Measurements from ENCODE around the gene PTPRK.

PTPRK gene

DNA sequence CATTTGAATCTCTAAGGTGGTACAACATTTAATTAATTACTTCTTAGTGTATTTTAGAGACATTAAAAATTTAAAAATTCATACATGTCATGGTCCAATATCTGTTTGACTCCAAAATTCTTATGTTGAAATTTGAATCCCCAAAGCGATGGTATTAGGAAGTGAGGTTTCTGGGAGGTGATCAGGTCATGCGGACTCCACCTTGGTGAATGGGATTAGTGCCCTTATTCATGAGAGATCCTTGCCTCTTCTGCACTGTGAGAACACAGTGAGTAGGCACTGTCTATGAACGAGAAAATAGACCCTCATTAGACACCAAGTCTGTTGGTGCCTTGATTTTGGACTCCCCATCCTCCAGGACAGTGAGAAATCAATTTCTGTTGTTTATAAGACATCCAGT, 254.7 kb downstream of the PTPRK start:
- WGBS, 2 donors (ENCODE audit: extremely low coverage in 2 of 2, insufficient read length in 2 of 2, insufficient replicate concordance in 1 of 2) = no CpG with 5 or more reads among the region's 3 CpGs
- Histone ChIP-seq H2BK12ac (ENCODE audit: low read length) (no peak overlapping the region), H3K27me3 (ENCODE audit: control insufficient read depth in 3 of 3, insufficient read depth in 3 of 3, low read depth in 1 of 3, low read length in 3 of 3) (no peaks in the 10 kb centered on the region)

DNA sequence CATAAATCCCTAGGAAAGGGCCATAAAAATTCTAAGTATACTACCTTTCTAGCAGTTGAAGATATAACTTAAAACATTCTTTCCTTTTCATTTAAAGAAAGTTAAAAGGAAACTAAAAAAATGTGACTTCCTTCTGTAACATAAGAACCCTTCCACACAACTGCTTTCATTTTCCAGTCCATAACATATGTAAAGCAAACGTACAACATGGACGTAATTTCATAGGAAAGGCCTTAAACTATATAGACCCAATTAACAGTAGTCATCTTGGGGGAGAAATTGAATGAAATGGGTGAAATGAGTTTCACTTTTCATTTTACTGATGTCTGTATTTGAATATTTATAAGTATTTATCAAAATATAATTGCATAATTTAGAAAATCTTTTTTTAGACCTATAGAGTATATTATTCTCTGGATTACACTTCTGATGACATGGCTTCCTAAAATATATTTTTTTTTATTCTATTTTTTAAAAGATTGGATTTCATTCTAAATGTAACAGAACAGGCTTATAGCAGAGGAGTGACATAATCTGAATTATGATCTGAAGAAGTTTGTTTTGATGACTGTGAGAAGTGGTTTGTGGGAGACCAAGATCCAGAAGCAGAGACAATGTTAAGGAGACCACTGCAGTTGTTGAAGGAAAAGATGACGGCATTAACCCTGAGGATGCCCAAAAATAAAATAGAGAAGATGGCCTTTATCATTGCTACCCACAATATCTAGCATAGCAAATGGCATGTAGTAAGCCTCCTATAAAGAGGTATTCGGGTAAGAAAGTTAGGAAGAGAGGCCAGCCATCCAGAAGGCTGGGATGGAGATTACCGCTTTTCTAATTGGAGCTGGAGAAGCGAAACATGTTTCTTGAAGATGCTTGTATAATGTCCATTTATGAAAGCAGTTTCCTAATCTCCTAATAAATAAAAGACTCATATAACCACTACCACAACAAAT, 260.4 kb downstream of the PTPRK start:
- no peak for DNase-seq (ENCODE audit: low spot score)
- Histone ChIP-seq H3K18ac (ENCODE audit: low read length) (no peak overlapping the region), H3K9ac (ENCODE audit: low read depth, low read length, poor library complexity) (no peak overlapping the region), H2AFZ (ENCODE audit: low read length) (no peak overlapping the region), H2BK12ac (ENCODE audit: low read length) (no peak overlapping the region), H3K4me1 (ENCODE audit: control insufficient read depth in 2 of 2, insufficient read depth in 1 of 2, low read depth in 1 of 2, low read length in 2 of 2) (no peaks in the 10 kb centered on the region), H3K27ac (replicated peaks; ENCODE audit: low read length) (no peak overlapping the region), H3K4ac (ENCODE audit: low read length) (no peak overlapping the region), H3K23ac (ENCODE audit: low read depth, low read length, poor library complexity) (no peak overlapping the region), H2BK5ac (ENCODE audit: low read length) (no peak overlapping the region), H2AK5ac (ENCODE audit: low read depth, low read length) (no peak overlapping the region), H3K9me3 (replicated peaks in 1 of 2; ENCODE audit: control insufficient read depth in 2 of 2, insufficient read depth in 1 of 2, low read depth in 1 of 2, low read length in 2 of 2) (peaks cover 0 to 9% of the 10 kb centered on the region in 2 donors), H4K8ac (ENCODE audit: low read depth, low read length) (no peak overlapping the region), H3K36me3 (replicated peaks in 1 of 2; ENCODE audit: control insufficient read depth in 2 of 2, insufficient read depth in 2 of 2, low read length in 2 of 2) (no peaks in the 10 kb centered on the region), H2BK120ac (ENCODE audit: low read depth, low read length) (no peak overlapping the region), H4K91ac (ENCODE audit: low read depth, low read length, poor library complexity) (no peak overlapping the region), H3K4me2 (ENCODE audit: insufficient read depth, low read length, poor library complexity, severe bottlenecking) (no peak overlapping the region), H3K79me1 (ENCODE audit: low read depth, low read length) (no peaks in the 10 kb centered on the region), H2BK15ac (ENCODE audit: low read length) (no peak overlapping the region), H3K14ac (ENCODE audit: low read length) (no peak overlapping the region), H3K4me3 (ENCODE audit: low read length in 2 of 2) (no peak overlapping the region), H3K27me3 (ENCODE audit: control insufficient read depth in 3 of 3, insufficient read depth in 3 of 3, low read depth in 1 of 3, low read length in 3 of 3) (no peaks in the 10 kb centered on the region)
- WGBS, 2 donors (ENCODE audit: extremely low coverage in 2 of 2, insufficient read length in 2 of 2, insufficient replicate concordance in 1 of 2) = no CpG with 5 or more reads among the region's 6 CpGs

More for the DNA sequence above, 254.7 kb downstream of the PTPRK start:
- Histone ChIP-seq H3K4me3 (ENCODE audit: low read length in 2 of 2) (no peak overlapping the region), H2BK120ac (ENCODE audit: low read depth, low read length) (no peak overlapping the region), H2AK5ac (ENCODE audit: low read depth, low read length) (no peak overlapping the region), H3K4ac (ENCODE audit: low read length) (no peak overlapping the region), H3K9me3 (replicated peaks in 1 of 2; ENCODE audit: control insufficient read depth in 2 of 2, insufficient read depth in 1 of 2, low read depth in 1 of 2, low read length in 2 of 2) (peaks cover 0 to 9% of the 10 kb centered on the region in 2 donors), H2AFZ (ENCODE audit: low read length) (no peak overlapping the region), H4K8ac (ENCODE audit: low read depth, low read length) (no peak overlapping the region), H2BK5ac (ENCODE audit: low read length) (no peak overlapping the region), H3K27ac (replicated peaks; ENCODE audit: low read length) (no peak overlapping the region), H2BK15ac (ENCODE audit: low read length) (no peak overlapping the region), H4K91ac (ENCODE audit: low read depth, low read length, poor library complexity) (no peak overlapping the region), H3K18ac (ENCODE audit: low read length) (no peak overlapping the region), H3K79me1 (ENCODE audit: low read depth, low read length) (no peaks in the 10 kb centered on the region), H3K4me2 (ENCODE audit: insufficient read depth, low read length, poor library complexity, severe bottlenecking) (no peak overlapping the region), H3K36me3 (replicated peaks in 1 of 2; ENCODE audit: control insufficient read depth in 2 of 2, insufficient read depth in 2 of 2, low read length in 2 of 2) (no peaks in the 10 kb centered on the region), H3K23ac (ENCODE audit: low read depth, low read length, poor library complexity) (no peak overlapping the region), H3K14ac (ENCODE audit: low read length) (no peak overlapping the region), H3K4me1 (ENCODE audit: control insufficient read depth in 2 of 2, insufficient read depth in 1 of 2, low read depth in 1 of 2, low read length in 2 of 2) (no peaks in the 10 kb centered on the region), H3K9ac (ENCODE audit: low read depth, low read length, poor library complexity) (no peak overlapping the region)
- DNase-seq (ENCODE audit: low spot score) = no peak

DNA sequence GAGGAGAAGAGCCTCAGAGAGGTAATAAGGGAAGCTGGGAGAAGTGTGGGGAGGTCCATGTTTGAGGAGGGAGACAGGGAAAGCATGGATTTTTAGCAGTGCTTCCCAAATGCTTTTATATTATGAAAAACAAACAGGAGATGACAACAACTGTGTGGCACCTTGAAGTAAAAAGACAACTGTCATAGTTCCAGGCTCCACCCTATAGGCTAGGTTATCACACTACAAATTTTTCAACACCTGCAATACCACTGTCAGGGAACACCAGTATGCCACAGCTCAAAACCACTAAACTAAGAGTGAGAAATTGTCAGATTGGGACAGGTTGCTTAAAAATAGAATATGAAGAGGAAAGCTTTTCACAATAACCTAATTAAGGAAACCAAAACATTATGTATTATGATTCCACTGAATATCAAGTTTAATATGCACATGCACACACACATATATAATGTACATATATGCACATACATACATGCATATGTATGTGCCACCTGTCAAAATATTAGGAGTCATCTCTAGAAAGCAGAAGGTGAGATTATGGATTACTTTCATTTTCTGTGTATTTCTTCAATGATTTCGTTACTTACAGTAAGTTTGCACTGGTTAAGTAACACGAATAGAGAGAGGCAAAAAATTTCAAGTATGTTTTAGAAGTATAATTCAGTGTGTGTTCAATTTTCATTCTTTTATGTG, 261.2 kb downstream of the PTPRK start:
- no peaks in the 10 kb centered on the region for H3K79me1 ChIP-seq (ENCODE audit: low read depth, low read length)
- no peak overlapping the region for H2BK5ac ChIP-seq (ENCODE audit: low read length)
- no peak overlapping the region for H3K9ac ChIP-seq (ENCODE audit: low read depth, low read length, poor library complexity)
- no peak overlapping the region for H3K4me3 ChIP-seq (ENCODE audit: low read length in 2 of 2)
- no peak overlapping the region for H2AK5ac ChIP-seq (ENCODE audit: low read depth, low read length)
- DNase-seq (ENCODE audit: low spot score) = no peak
- no peak overlapping the region for H2BK120ac ChIP-seq (ENCODE audit: low read depth, low read length)
- no peak overlapping the region for H3K4ac ChIP-seq (ENCODE audit: low read length)
- WGBS, 2 donors (ENCODE audit: extremely low coverage in 2 of 2, insufficient read length in 2 of 2, insufficient replicate concordance in 1 of 2) = no CpG with 5 or more reads among the region's 2 CpGs
- H3K18ac ChIP-seq (ENCODE audit: low read length) = no peak overlapping the region
- H3K14ac ChIP-seq (ENCODE audit: low read length) = no peak overlapping the region
- no peak overlapping the region for H3K27ac ChIP-seq (replicated peaks; ENCODE audit: low read length)
- H4K8ac ChIP-seq (ENCODE audit: low read depth, low read length) = no peak overlapping the region
- H3K27me3 ChIP-seq (ENCODE audit: control insufficient read depth in 3 of 3, insufficient read depth in 3 of 3, low read depth in 1 of 3, low read length in 3 of 3) = no peaks in the 10 kb centered on the region
- no peaks in the 10 kb centered on the region for H3K36me3 ChIP-seq (replicated peaks in 1 of 2; ENCODE audit: control insufficient read depth in 2 of 2, insufficient read depth in 2 of 2, low read length in 2 of 2)
- H3K4me1 ChIP-seq (ENCODE audit: control insufficient read depth in 2 of 2, insufficient read depth in 1 of 2, low read depth in 1 of 2, low read length in 2 of 2) = no peaks in the 10 kb centered on the region
- no peak overlapping the region for H3K4me2 ChIP-seq (ENCODE audit: insufficient read depth, low read length, poor library complexity, severe bottlenecking)
- no peak overlapping the region for H3K23ac ChIP-seq (ENCODE audit: low read depth, low read length, poor library complexity)
- H2AFZ ChIP-seq (ENCODE audit: low read length) = no peak overlapping the region
- no peak overlapping the region for H2BK12ac ChIP-seq (ENCODE audit: low read length)
- peaks cover 0 to 6% of the 10 kb centered on the region in 2 donors for H3K9me3 ChIP-seq (replicated peaks in 1 of 2; ENCODE audit: control insufficient read depth in 2 of 2, insufficient read depth in 1 of 2, low read depth in 1 of 2, low read length in 2 of 2)
- no peak overlapping the region for H4K91ac ChIP-seq (ENCODE audit: low read depth, low read length, poor library complexity)
- H2BK15ac ChIP-seq (ENCODE audit: low read length) = no peak overlapping the region

DNA sequence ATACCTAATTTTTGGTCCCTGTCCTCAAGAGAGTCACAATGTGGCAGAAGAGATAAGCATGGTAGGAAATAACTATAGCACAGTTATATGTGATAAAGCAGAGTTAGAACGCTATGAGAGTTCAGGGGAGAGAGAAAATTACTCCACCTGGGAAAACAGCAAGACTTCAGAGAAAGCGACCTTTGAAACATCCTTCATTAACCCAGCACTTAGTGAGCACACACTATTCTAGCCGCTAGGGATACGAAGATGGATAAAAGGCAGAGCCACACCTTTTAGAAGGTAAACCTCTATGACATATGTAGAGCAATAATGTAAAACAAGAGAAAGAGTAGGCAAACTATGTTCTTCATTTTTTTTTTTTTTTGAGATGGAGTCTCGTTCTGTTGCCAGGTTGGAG, 264.3 kb downstream of the PTPRK start:
- H3K27me3 ChIP-seq (ENCODE audit: control insufficient read depth in 3 of 3, insufficient read depth in 3 of 3, low read depth in 1 of 3, low read length in 3 of 3) = no peaks in the 10 kb centered on the region
- no peak overlapping the region for H2BK12ac ChIP-seq (ENCODE audit: low read length)
- no peaks in the 10 kb centered on the region for H3K4me1 ChIP-seq (ENCODE audit: control insufficient read depth in 2 of 2, insufficient read depth in 1 of 2, low read depth in 1 of 2, low read length in 2 of 2)
- H3K18ac ChIP-seq (ENCODE audit: low read length) = no peak overlapping the region
- H3K9ac ChIP-seq (ENCODE audit: low read depth, low read length, poor library complexity) = no peak overlapping the region
- H2BK5ac ChIP-seq (ENCODE audit: low read length) = no peak overlapping the region
- no peak overlapping the region for H3K4ac ChIP-seq (ENCODE audit: low read length)
- H4K91ac ChIP-seq (ENCODE audit: low read depth, low read length, poor library complexity) = no peak overlapping the region
- no peak for DNase-seq (ENCODE audit: low spot score)
- no peak overlapping the region for H2AFZ ChIP-seq (ENCODE audit: low read length)
- no peaks in the 10 kb centered on the region for H3K9me3 ChIP-seq (replicated peaks in 1 of 2; ENCODE audit: control insufficient read depth in 2 of 2, insufficient read depth in 1 of 2, low read depth in 1 of 2, low read length in 2 of 2)
- no peak overlapping the region for H4K8ac ChIP-seq (ENCODE audit: low read depth, low read length)
- no peak overlapping the region for H3K27ac ChIP-seq (replicated peaks; ENCODE audit: low read length)
- no peaks in the 10 kb centered on the region for H3K36me3 ChIP-seq (replicated peaks in 1 of 2; ENCODE audit: control insufficient read depth in 2 of 2, insufficient read depth in 2 of 2, low read length in 2 of 2)
- H2BK120ac ChIP-seq (ENCODE audit: low read depth, low read length) = no peak overlapping the region
- no peak overlapping the region for H3K4me3 ChIP-seq (ENCODE audit: low read length in 2 of 2)
- H2AK5ac ChIP-seq (ENCODE audit: low read depth, low read length) = no peak overlapping the region
- H3K23ac ChIP-seq (ENCODE audit: low read depth, low read length, poor library complexity) = no peak overlapping the region
- no peak overlapping the region for H2BK15ac ChIP-seq (ENCODE audit: low read length)
- WGBS, 2 donors (ENCODE audit: extremely low coverage in 2 of 2, insufficient read length in 2 of 2, insufficient replicate concordance in 1 of 2) = no CpG with 5 or more reads among the region's 5 CpGs
- H3K79me1 ChIP-seq (ENCODE audit: low read depth, low read length) = peaks cover 3% of the 10 kb centered on the region
- H3K4me2 ChIP-seq (ENCODE audit: insufficient read depth, low read length, poor library complexity, severe bottlenecking) = no peak overlapping the region
- no peak overlapping the region for H3K14ac ChIP-seq (ENCODE audit: low read length)
